ENCODE data around the gene ZNF219. TPM values are rescaled to one million over a fixed set of nuclear protein-coding genes. Genes with fewer than 3 reads are reported as not detected.
A peak's percentile ranks its signal among the peaks of the same experiment; 100 is the strongest.

ZNF219 gene
- total RNA-seq, 1 donor from 2014 or later: 47.8 TPM

GRCh38 chr14:21109377-21110138, 11.1 kb upstream of the ZNF219 start:
- no peak for TF ChIP-seq CTCF (conservative IDR thresholded peaks at IDR 0.05)
- Mint-ChIP-seq H3K9me3 (no peaks in the 10 kb centered on the region), H3K4me3 (no peak overlapping the region), H3K27ac (no peak overlapping the region), H3K36me3 (no peaks in the 10 kb centered on the region), H3K27me3 (no peaks in the 10 kb centered on the region), H3K4me1 (ENCODE audit: unreplicated experiment) (peaks cover 40% of the 10 kb centered on the region)
- DNase-seq (ENCODE audit: extremely low spot score, unreplicated experiment): no peak

- no peaks in the 10 kb centered on the region for H3K27me3 Mint-ChIP-seq
- TF ChIP-seq CTCF (conservative IDR thresholded peaks at IDR 0.05): no peak
Observed at GRCh38 chr14:21108791-21109190, 10.3 kb upstream of the ZNF219 start.

GRCh38 chr14:21107283-21107800, 8.9 kb upstream of the ZNF219 start:
- Mint-ChIP-seq H3K4me3 (peak overlapping the region; percentile 75), H3K36me3 (no peaks in the 10 kb centered on the region), H3K9me3 (no peaks in the 10 kb centered on the region), H3K4me1 (ENCODE audit: unreplicated experiment) (peaks cover 54% of the 10 kb centered on the region), H3K27ac (peak overlapping the region; percentile 67), H3K27me3 (no peaks in the 10 kb centered on the region)
- no peak for TF ChIP-seq CTCF (conservative IDR thresholded peaks at IDR 0.05)
- DNase-seq (ENCODE audit: extremely low spot score, unreplicated experiment): no peak

More at GRCh38 chr14:21108791-21109190, 10.3 kb upstream of the ZNF219 start:
- Mint-ChIP-seq H3K4me1 (ENCODE audit: unreplicated experiment) (peaks cover 43% of the 10 kb centered on the region), H3K9me3 (no peaks in the 10 kb centered on the region), H3K4me3 (no peak overlapping the region), H3K27ac (no peak overlapping the region), H3K36me3 (no peaks in the 10 kb centered on the region)
- DNase-seq (ENCODE audit: extremely low spot score, unreplicated experiment): no peak

GRCh38 chr14:21106498-21107282, 8.2 kb upstream of the ZNF219 start:
- H3K27me3 Mint-ChIP-seq: no peaks in the 10 kb centered on the region
- no peaks in the 10 kb centered on the region for H3K9me3 Mint-ChIP-seq
- H3K4me3 Mint-ChIP-seq: peak overlapping the region; percentile 75
- TF ChIP-seq CTCF (conservative IDR thresholded peaks at IDR 0.05): peak; percentile 96
- no peak for DNase-seq (ENCODE audit: extremely low spot score, unreplicated experiment)
- H3K4me1 Mint-ChIP-seq (ENCODE audit: unreplicated experiment): peaks cover 58% of the 10 kb centered on the region
- peak overlapping the region; percentile 67 for H3K27ac Mint-ChIP-seq
- no peaks in the 10 kb centered on the region for H3K36me3 Mint-ChIP-seq

GRCh38 chr14:21106176-21106497, 7.7 kb upstream of the ZNF219 start:
- Mint-ChIP-seq H3K4me3 (peak overlapping the region; percentile 75), H3K36me3 (no peaks in the 10 kb centered on the region), H3K27ac (peak overlapping the region; percentile 67), H3K27me3 (no peaks in the 10 kb centered on the region), H3K4me1 (ENCODE audit: unreplicated experiment) (peaks cover 58% of the 10 kb centered on the region), H3K9me3 (no peaks in the 10 kb centered on the region)
- TF ChIP-seq CTCF (conservative IDR thresholded peaks at IDR 0.05): no peak
- DNase-seq (ENCODE audit: extremely low spot score, unreplicated experiment): no peak
